HUES6 (cell line): ENCODE results near the gene OPHN1.

Source experiments
- H3K27ac ChIP-seq: 2 replicates; pipeline ENCODE4 v1.7.0; 2013; ENCODE audit warnings: low read depth, mild to moderate bottlenecking, low read length, inconsistent platforms
- H3K27me3 ChIP-seq: 2 replicates; pipeline ENCODE4 v1.6.1; 2013; ENCODE audit warnings: low read length; ENCODE audit not compliant: control insufficient read depth, insufficient read depth
- H3K36me3 ChIP-seq: 2 replicates; pipeline ENCODE4 v1.6.1; 2013; ENCODE audit warnings: low read length; ENCODE audit not compliant: control insufficient read depth, insufficient read depth
- H3K4me1 ChIP-seq: 2 replicates; pipeline ENCODE4 v1.6.1; 2013; ENCODE audit warnings: low read length; ENCODE audit not compliant: control insufficient read depth, insufficient read depth
- H3K4me3 ChIP-seq: 2 replicates; pipeline ENCODE4 v1.5.1; 2013; ENCODE audit warnings: low read depth, low read length
- H3K9ac ChIP-seq: one replicate; pipeline ENCODE4 v1.6.1; 2013; ENCODE audit warnings: mild to moderate bottlenecking, low read length
- H3K9me3 ChIP-seq: 2 replicates; pipeline ENCODE4 v1.6.1; 2013; ENCODE audit warnings: low read depth, low read length; ENCODE audit not compliant: control insufficient read depth, insufficient read depth

OPHN1 gene

GRCh38 chrX:68121835-68122234 lies 311.5 kb downstream of the OPHN1 start:
- Histone ChIP-seq H3K9ac (no peak overlapping the region), H3K27me3 (no peaks in the 10 kb centered on the region), H3K36me3 (no peaks in the 10 kb centered on the region), H3K4me1 (no peaks in the 10 kb centered on the region; the same call in 1 of the 2 replicates), H3K9me3 (no peaks in the 10 kb centered on the region; the same call in 1 of the 2 replicates), H3K4me3 (no peak overlapping the region), H3K27ac (no peak overlapping the region)

GRCh38 chrX:68121371-68121770 lies 311.9 kb downstream of the OPHN1 start:
- Histone ChIP-seq H3K27ac (no peak overlapping the region), H3K4me1 (no peaks in the 10 kb centered on the region; the same call in 1 of the 2 replicates), H3K36me3 (no peaks in the 10 kb centered on the region), H3K9me3 (peaks cover 3% of the 10 kb centered on the region; the same call in 1 of the 2 replicates), H3K4me3 (no peak overlapping the region), H3K9ac (no peak overlapping the region), H3K27me3 (no peaks in the 10 kb centered on the region)

- Histone ChIP-seq H3K9ac (no peak overlapping the region), H3K4me3 (no peak overlapping the region), H3K27me3 (no peaks in the 10 kb centered on the region), H3K36me3 (no peaks in the 10 kb centered on the region), H3K9me3 (peaks cover 4% of the 10 kb centered on the region; the same call in 1 of the 2 replicates), H3K4me1 (peaks cover 32% of the 10 kb centered on the region), H3K27ac (no peak overlapping the region)
Observed at GRCh38 chrX:68115371-68115770, 317.9 kb downstream of the OPHN1 start.

GRCh38 chrX:68114573-68115129 lies 318.6 kb downstream of the OPHN1 start:
- no peak overlapping the region for H3K4me3 ChIP-seq
- no peaks in the 10 kb centered on the region for H3K36me3 ChIP-seq
- H3K9me3 ChIP-seq: peaks cover 4% of the 10 kb centered on the region; the same call in 1 of the 2 replicates
- H3K27me3 ChIP-seq: no peaks in the 10 kb centered on the region
- H3K9ac ChIP-seq: no peak overlapping the region
- peaks cover 32% of the 10 kb centered on the region for H3K4me1 ChIP-seq
- H3K27ac ChIP-seq: no peak overlapping the region

GRCh38 chrX:68113837-68114572 lies 319.3 kb downstream of the OPHN1 start:
- no peak overlapping the region for H3K9ac ChIP-seq
- peaks cover 32% of the 10 kb centered on the region for H3K4me1 ChIP-seq
- H3K9me3 ChIP-seq: peaks cover 4% of the 10 kb centered on the region; the same call in 1 of the 2 replicates
- H3K36me3 ChIP-seq: no peaks in the 10 kb centered on the region
- no peak overlapping the region for H3K27ac ChIP-seq
- H3K27me3 ChIP-seq: no peaks in the 10 kb centered on the region
- no peak overlapping the region for H3K4me3 ChIP-seq

- Histone ChIP-seq H3K36me3 (no peaks in the 10 kb centered on the region), H3K9ac (no peak overlapping the region), H3K27ac (no peak overlapping the region), H3K4me1 (peaks cover 32% of the 10 kb centered on the region), H3K9me3 (peaks cover 4% of the 10 kb centered on the region; the same call in 1 of the 2 replicates), H3K27me3 (no peaks in the 10 kb centered on the region), H3K4me3 (no peak overlapping the region)
Observed at GRCh38 chrX:68112321-68112720, 321.0 kb downstream of the OPHN1 start.

- Histone ChIP-seq H3K9ac (no peak overlapping the region), H3K9me3 (no peaks in the 10 kb centered on the region), H3K27ac (no peak overlapping the region), H3K4me1 (peaks cover 20% of the 10 kb centered on the region), H3K36me3 (no peaks in the 10 kb centered on the region), H3K27me3 (no peaks in the 10 kb centered on the region), H3K4me3 (no peak overlapping the region)
Observed at GRCh38 chrX:68109162-68109561, 324.1 kb downstream of the OPHN1 start.

GRCh38 chrX:68098431-68098830 lies 334.9 kb downstream of the OPHN1 start:
- H3K36me3 ChIP-seq: no peaks in the 10 kb centered on the region
- H3K27ac ChIP-seq: no peak overlapping the region
- no peaks in the 10 kb centered on the region for H3K27me3 ChIP-seq
- peaks cover 16% of the 10 kb centered on the region for H3K4me1 ChIP-seq
- H3K9me3 ChIP-seq: no peaks in the 10 kb centered on the region; the same call in 1 of the 2 replicates
- no peak overlapping the region for H3K4me3 ChIP-seq
- H3K9ac ChIP-seq: no peak overlapping the region

- Histone ChIP-seq H3K9me3 (no peaks in the 10 kb centered on the region), H3K9ac (no peak overlapping the region), H3K36me3 (no peaks in the 10 kb centered on the region)
Observed at GRCh38 chrX:68090266-68090665, 343.0 kb downstream of the OPHN1 start.

GRCh38 chrX:68087526-68087925 lies 345.8 kb downstream of the OPHN1 start:
- H3K4me1 ChIP-seq: no peaks in the 10 kb centered on the region
- no peak overlapping the region for H3K9ac ChIP-seq
- no peaks in the 10 kb centered on the region for H3K27me3 ChIP-seq
- no peak overlapping the region for H3K4me3 ChIP-seq
- no peaks in the 10 kb centered on the region for H3K36me3 ChIP-seq
- no peak overlapping the region for H3K27ac ChIP-seq
- H3K9me3 ChIP-seq: peaks cover 3% of the 10 kb centered on the region; the same call in 1 of the 2 replicates

More at GRCh38 chrX:68090266-68090665, 343.0 kb downstream of the OPHN1 start:
- Histone ChIP-seq H3K27ac (no peak overlapping the region), H3K4me1 (no peaks in the 10 kb centered on the region), H3K4me3 (no peak overlapping the region), H3K27me3 (no peaks in the 10 kb centered on the region)

- H3K4me3 ChIP-seq: no peak overlapping the region
- no peaks in the 10 kb centered on the region for H3K27me3 ChIP-seq
- no peak overlapping the region for H3K9ac ChIP-seq
- H3K4me1 ChIP-seq: no peaks in the 10 kb centered on the region
- peaks cover 5% of the 10 kb centered on the region; the same call in 1 of the 2 replicates for H3K9me3 ChIP-seq
- H3K36me3 ChIP-seq: no peaks in the 10 kb centered on the region
- no peak overlapping the region for H3K27ac ChIP-seq
Observed at GRCh38 chrX:68086709-68087108, 346.6 kb downstream of the OPHN1 start.
